Measurements from ENCODE around the gene ZNF296. TPM values are rescaled to one million over a fixed set of nuclear protein-coding genes. Genes with fewer than 3 reads are reported as not detected.
A peak's percentile ranks its signal among the peaks of the same experiment; 100 is the strongest.

The ZNF296 gene
- total and polyA plus RNA-seq, 2 of the 8 experiments (the other 6 are each of a cell fraction or from before 2014, with no cell fraction given): 2.7 to 7.5 TPM

DNA sequence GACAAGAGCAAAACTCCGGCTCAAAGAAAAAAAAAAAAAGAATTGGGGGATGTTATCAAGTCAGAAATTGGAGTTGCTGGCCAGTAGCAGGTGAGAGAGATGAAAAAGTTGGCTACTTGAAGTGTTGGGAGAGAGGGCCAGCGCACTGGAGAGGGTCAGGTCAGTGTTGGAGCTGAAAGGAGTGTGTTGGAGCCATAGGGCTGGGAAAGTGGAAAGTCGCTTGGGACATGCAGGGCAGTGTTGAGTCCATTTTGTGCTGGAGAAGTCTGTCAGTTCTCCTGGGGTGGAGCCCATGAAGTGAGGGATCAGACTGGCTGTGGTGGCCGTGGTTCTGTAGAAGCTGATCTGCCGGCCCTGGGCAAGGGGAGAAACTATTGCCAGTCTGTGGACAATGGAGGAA is 18.4 kb upstream of the ZNF296 start:
- Histone ChIP-seq H3K79me1 (ENCODE audit: low read depth, low read length) (peaks cover 43% of the 10 kb centered on the region), H2BK5ac (ENCODE audit: low read depth, low read length) (no peak overlapping the region), H2BK120ac (replicated peaks; ENCODE audit: low read depth, low read length) (no peak overlapping the region), H4K8ac (ENCODE audit: extremely low read depth, insufficient read depth, low read length) (no peak overlapping the region), H3K4ac (replicated peaks; ENCODE audit: insufficient read length, low read depth, low read length) (no peak overlapping the region), H3K56ac (replicated peaks; ENCODE audit: insufficient read length, low read depth, low read length) (no peak overlapping the region), H2BK12ac (ENCODE audit: low read depth, low read length) (no peak overlapping the region), H3K4me1 (replicated peaks in 1 of 4; ENCODE audit: control insufficient read depth in 3 of 4, insufficient read depth in 4 of 4, low read length in 3 of 4) (peaks cover 6 to 36% (median 19%) of the 10 kb centered on the region in 4 experiments), H3K4me2 (ENCODE audit: insufficient read depth in 1 of 2, low read depth in 2 of 2, low read length in 2 of 2) (peak overlapping the region; percentile 22 to 94; a peak in 2 of 4 replicates), H3K23ac (ENCODE audit: insufficient read length) (no peak overlapping the region), H3K18ac (ENCODE audit: extremely low read depth, low read length) (no peak overlapping the region), H3K36me3 (ENCODE audit: control insufficient read depth in 2 of 4, insufficient read depth in 4 of 4, low read length in 3 of 4) (peaks cover 3 to 13% (median 4%) of the 10 kb centered on the region in 4 experiments; a peak in 4 of 8 replicates), H3K14ac (ENCODE audit: insufficient read length) (no peak overlapping the region), H4K20me1 (replicated peaks in 1 of 2; ENCODE audit: control insufficient read depth in 1 of 2, insufficient read depth in 2 of 2, low read length in 2 of 2) (peaks cover 37 to 51% of the 10 kb centered on the region in 2 experiments), H2AK5ac (ENCODE audit: low read depth, low read length) (no peak overlapping the region), H4K91ac (replicated peaks; ENCODE audit: insufficient read length, low read length) (no peak overlapping the region), H3K27ac (ENCODE audit: low read depth, low read length) (no peak overlapping the region), H2AFZ (ENCODE audit: low read length) (no peak overlapping the region), H3K79me2 (ENCODE audit: control insufficient read depth in 1 of 2, insufficient read depth in 2 of 2, low read length in 2 of 2) (peaks cover 31 to 65% of the 10 kb centered on the region in 2 experiments), H3K9me3 (ENCODE audit: insufficient read depth in 2 of 2, low read depth in 1 of 2, low read length in 1 of 2) (no peaks in the 10 kb centered on the region), H3K23me2 (ENCODE audit: low read depth, low read length) (peaks cover 16% of the 10 kb centered on the region), H2BK15ac (ENCODE audit: low read length) (no peak overlapping the region), H3K27me3 (replicated peaks in 1 of 4; ENCODE audit: control insufficient read depth in 3 of 4, extremely low read depth in 1 of 4, insufficient read depth in 3 of 4, low read length in 3 of 4) (no peaks in the 10 kb centered on the region), H3K9ac (replicated peaks in 1 of 4; ENCODE audit: extremely low read depth in 1 of 4, low read depth in 3 of 4, low read length in 3 of 4) (no peak overlapping the region; a peak in 2 of 7 replicates), H3K4me3 (ENCODE audit: extremely low read depth in 1 of 4, insufficient read depth in 2 of 4, low read depth in 3 of 4, low read length in 4 of 4) (0 out of 8 replicates have a peak overlapping the region, but pooled peaks of 1 of the 4 experiments have one; percentile 97), H4K5ac (ENCODE audit: insufficient read length, low read depth, low read length) (no peak overlapping the region), H2BK20ac (ENCODE audit: low read length) (no peak overlapping the region)
- no peak for TF ChIP-seq GTF2F1 (IDR thresholded peaks at IDR 0.05; ENCODE audit: borderline replicate concordance, low read depth, low read length)
- TF ChIP-seq SP1 (IDR thresholded peaks at IDR 0.05; ENCODE audit: low read depth, low read length): no peak
- no peak for TF ChIP-seq JUN (IDR thresholded peaks at IDR 0.05; ENCODE audit: low read depth, low read length)
- TF ChIP-seq, protein P1, sequence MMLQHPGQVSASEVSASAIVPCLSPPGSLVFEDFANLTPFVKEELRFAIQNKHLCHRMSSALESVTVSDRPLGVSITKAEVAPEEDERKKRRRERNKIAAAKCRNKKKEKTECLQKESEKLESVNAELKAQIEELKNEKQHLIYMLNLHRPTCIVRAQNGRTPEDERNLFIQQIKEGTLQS (IDR thresholded peaks at IDR 0.05; ENCODE audit: insufficient read depth, low read depth, low read length): no peak
- TF ChIP-seq FOSL1 (IDR thresholded peaks at IDR 0.05; ENCODE audit: insufficient read depth, low read depth, low read length): no peak
- no peak for TF ChIP-seq CREB1 (IDR thresholded peaks at IDR 0.05)
- no peak for TF ChIP-seq EGR1 (IDR thresholded peaks at IDR 0.05; ENCODE audit: borderline replicate concordance, low read depth, low read length)
- TF ChIP-seq RBBP5 (IDR thresholded peaks at IDR 0.05; ENCODE audit: borderline replicate concordance, low read depth, low read length): no peak
- TF ChIP-seq NRF1 (IDR thresholded peaks at IDR 0.05; ENCODE audit: low read depth, low read length): no peak
- CTCF ChIA-PET (ENCODE audit: partially characterized antibody): interaction anchor here (0.6 to 1.3 kb wide), 5 partner anchors 9 to 401 kb away, joined by 3 to 4 read pairs (median 3); no protein-coding TSS in a partner anchor
- no peak for FAIRE-seq
- 90% methylated on average over 5 of the region's 5 CpGs; no CpG with 5 or more reads in 1 of the 2 experiments for WGBS, 2 experiments (ENCODE audit: extremely low coverage in 1 of 2, insufficient coverage in 1 of 2, insufficient read length in 1 of 2, insufficient replicate concordance in 2 of 2, low coverage in 1 of 2, low lambda C conversion rate in 2 of 2, missing lambda C conversion rate in 1 of 2)
- no peak for DNase-seq (ENCODE audit: low read depth in 1 of 2, low spot score in 2 of 2)
- POLR2A ChIA-PET (ENCODE audit: partially characterized antibody): interaction anchor here (0.8 to 1.9 kb wide), 6 partner anchors 8 to 20 kb away, joined by 3 to 8 read pairs (median 4); partner anchors contain the start of gene GEMIN7

Data from H1 (cell line).